H7 (cell line): ENCODE data around the gene C19orf25. TPM values are rescaled to one million over a fixed set of nuclear protein-coding genes. Genes with fewer than 3 reads are reported as not detected.

ENCODE experiments used
- DNase-seq: peaks from one replicate; pipeline ENCODE4 v3.0.0; 2012
- H3K27me3 ChIP-seq: 2 replicates; pipeline ENCODE4 v1.6.0; 2011; ENCODE audit warnings: mild to moderate bottlenecking, low read length; ENCODE audit not compliant: control insufficient read depth, insufficient read depth
- H3K36me3 ChIP-seq: replicated peaks from 2 replicates; pipeline ENCODE4 v1.5.1; 2011; ENCODE audit warnings: low read length; ENCODE audit not compliant: control insufficient read depth, insufficient read depth
- H3K4me3 ChIP-seq: 2 replicates; pipeline ENCODE4 v1.5.1; 2011; ENCODE audit warnings: low read depth, mild to moderate bottlenecking, control low read depth, low read length, moderate library complexity; ENCODE audit not compliant: insufficient read depth
- total RNA-seq: library from RNA; depleted of rRNA; stranded (reverse); fragments of >200 nt; shearing (Covaris generic); gene quantifications from 2 replicates; pipeline ENCODE4 v1.2.3, GENCODE V29; 2014

The C19orf25 gene
- total RNA-seq, 1 experiment from 2014 or later: 75.3 TPM

DNA sequence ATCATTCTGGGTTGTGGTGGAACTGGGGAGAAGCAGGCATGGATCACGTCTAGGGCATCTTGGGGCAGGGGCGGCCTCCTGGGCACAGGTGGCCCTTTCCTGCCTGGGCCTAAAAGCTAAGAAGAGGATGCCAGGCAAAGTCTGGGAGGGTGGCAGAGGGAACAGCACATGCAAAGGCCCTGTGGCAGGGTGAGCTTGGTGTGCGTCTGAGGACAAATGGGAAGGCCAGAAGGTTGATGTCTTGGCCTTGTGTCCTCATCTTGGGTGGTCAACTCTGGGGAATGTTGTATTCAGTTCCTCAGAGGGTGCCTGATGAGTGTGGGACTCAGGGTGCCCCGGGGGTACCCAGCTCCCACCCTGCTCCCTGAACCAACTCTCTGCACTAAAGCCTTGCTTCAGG lies 39.5 kb upstream of the C19orf25 start:
- H3K4me3 ChIP-seq: no peak overlapping the region
- peaks cover 11% of the 10 kb centered on the region for H3K27me3 ChIP-seq
- no peaks in the 10 kb centered on the region for H3K36me3 ChIP-seq
- no peak for DNase-seq

DNA sequence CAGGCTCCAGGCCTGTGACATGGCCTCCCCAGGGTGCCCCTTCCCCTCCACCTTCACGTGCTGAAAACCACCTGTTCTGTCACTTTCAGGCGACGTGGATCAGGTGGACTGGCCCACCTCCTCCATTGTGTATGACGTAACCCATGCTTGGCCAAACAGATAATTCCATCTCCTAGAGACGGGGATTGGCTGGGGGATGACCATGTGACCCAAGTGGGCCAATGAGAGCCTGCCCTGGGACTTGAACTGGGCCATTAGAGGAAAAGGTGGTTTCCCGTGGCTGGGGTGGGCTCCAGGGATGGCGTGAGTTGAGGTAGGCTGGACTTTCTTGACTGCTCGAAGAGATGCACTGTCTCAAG lies 37.4 kb upstream of the C19orf25 start:
- no peak for DNase-seq
- Histone ChIP-seq H3K27me3 (peaks cover 23% of the 10 kb centered on the region), H3K4me3 (no peak overlapping the region), H3K36me3 (no peaks in the 10 kb centered on the region)

DNA sequence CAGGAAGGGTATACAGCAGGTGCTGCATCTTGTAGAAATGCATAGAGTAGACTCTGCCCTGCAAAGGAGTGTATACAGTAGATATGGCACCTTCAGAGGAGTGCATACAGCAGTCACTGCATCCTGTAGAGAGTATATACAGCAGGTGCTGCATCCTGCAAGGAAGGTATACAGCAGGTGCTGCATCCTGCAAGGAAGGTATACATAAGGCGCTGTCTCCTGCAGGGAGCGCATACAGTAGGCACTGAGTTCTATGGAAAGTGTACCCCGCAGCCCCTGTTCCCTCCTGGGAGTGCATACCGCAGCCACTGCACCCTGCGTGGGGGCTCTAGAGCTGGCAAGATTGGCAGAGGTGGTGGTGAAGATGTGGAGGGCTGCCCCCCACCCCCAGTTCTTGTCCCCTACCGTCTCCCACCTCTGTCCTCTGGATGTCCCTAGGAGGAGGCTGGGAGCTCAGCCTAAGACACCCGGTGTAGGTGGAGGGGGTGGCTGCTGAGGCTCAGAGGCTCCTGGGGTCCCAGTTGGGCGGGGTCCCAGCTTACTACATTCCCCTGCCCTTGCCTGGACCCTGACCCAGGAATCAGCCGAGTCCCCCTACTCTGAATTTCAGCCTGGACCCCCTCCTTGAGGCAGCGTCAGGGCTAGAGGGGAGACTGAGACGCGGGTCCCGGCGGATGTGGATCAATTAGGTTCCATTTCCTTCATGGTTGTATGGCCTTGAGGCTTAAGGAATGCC lies 36.1 kb upstream of the C19orf25 start:
- no peak for DNase-seq
- peaks cover 31% of the 10 kb centered on the region for H3K27me3 ChIP-seq
- no peak overlapping the region for H3K4me3 ChIP-seq
- no peaks in the 10 kb centered on the region for H3K36me3 ChIP-seq

DNA sequence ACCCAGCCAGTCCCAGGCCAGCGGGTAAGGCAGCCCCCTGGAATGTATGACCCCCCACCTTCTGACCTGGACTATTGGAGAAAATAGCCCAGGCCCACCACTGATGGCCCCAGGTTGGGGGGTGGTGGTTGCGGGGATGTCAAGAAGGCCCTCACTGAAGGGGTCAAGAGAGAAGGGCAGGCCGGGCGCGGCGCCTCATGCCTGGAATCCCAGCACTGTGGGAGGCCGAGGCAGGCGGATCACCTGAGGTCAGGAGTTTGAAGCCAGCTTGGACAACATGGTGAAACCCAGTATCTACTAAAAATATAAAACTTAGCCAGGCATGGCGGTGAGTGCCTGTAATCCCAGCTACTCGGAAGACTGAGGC lies 35.3 kb upstream of the C19orf25 start:
- no peak overlapping the region for H3K4me3 ChIP-seq
- no peaks in the 10 kb centered on the region for H3K36me3 ChIP-seq
- peaks cover 38% of the 10 kb centered on the region for H3K27me3 ChIP-seq
- no peak for DNase-seq

DNA sequence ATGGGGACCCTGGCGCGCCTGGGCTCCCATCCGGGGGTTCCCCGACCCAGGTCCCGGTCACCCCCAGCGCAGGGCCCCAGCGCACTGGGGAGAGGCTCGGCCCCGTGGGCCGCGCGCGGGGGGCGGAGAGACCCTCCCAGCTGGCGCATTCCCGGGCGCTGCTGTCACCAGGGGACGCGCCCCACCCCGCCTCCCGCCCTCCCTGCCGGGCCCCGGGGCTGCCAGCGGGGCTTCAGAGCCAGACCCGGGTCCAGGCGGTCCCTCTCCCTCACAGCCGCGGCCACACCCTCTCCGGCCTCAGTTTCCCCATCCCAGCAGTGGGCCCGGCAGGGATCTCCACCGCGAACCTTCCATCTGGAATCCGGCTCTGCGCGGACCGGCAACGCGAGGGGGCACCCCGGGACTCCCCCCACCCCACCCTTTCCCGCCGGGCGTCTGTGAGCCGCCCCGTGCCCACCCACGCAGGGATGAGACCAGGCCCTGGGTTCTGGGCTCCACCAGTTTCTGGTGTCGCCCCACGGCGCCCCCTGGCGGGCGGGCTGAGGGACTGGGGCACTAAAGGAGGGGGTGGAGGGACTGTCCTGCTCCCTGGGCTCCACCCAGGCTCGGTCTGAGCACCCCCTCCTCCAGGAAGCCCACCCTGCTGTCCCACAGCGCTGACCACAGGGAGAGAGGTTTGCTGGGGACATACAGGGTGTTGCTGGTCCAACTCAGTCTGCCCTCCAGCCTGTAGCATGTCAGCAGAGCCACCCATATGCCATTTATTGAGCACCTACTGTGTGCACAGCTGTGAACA lies 34.7 kb upstream of the C19orf25 start:
- Histone ChIP-seq H3K27me3 (peaks cover 40% of the 10 kb centered on the region), H3K4me3 (peak overlapping the region; percentile 39), H3K36me3 (no peaks in the 10 kb centered on the region)
- peak; percentile 93 for DNase-seq

DNA sequence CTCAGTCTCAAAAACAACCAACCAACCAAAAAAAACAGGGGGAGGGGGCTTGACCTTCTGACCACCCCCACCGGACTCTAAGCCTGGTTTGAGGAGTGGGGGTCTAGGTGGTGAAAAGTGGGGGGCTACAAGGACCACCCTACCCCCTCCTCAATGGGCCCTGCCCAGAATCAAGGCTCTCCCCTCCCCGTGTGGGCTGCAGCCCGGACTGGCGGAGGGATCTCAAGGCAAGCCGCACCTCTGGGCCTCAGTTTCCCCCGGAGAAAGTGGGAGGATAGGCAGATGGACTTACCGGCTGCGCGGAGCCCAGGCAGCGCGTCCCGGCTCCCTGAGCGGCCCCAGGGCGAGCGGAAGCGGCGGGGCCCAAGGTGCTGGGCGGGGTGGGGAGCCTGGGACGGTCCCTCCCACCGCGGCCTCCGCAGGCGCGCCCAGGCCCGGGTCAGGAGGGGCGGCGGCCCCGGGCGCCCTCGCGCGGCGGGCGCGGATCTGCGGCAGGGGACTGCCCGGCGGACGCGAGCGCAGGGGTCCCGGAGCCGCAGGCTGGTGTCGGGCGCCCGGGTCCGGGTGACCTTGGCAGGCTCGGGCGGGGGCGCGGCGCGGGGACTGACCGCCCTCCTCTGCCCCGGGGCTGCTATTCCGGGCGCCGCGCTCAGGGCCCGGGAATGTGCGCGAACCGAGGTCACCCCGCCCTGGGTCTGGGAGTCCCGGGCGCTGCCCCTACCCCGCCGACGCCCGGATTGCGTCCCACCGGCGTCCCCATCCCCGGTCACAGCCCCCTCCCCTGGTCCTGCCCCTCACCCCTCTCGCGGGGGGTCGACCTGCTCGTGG lies 33.9 kb upstream of the C19orf25 start, which contains the start of gene ADAMTSL5:
Gene ADAMTSL5 (minus strand): TSS at position 349 of the 828 bp plus-strand sequence. CDS start 2,076 bp downstream, outside the sequence.
- peak; percentile 90 for DNase-seq
- H3K27me3 ChIP-seq: peaks cover 37% of the 10 kb centered on the region
- H3K36me3 ChIP-seq: no peaks in the 10 kb centered on the region
- peak within 1 kb of the TSS; percentile 39 for H3K4me3 ChIP-seq

DNA sequence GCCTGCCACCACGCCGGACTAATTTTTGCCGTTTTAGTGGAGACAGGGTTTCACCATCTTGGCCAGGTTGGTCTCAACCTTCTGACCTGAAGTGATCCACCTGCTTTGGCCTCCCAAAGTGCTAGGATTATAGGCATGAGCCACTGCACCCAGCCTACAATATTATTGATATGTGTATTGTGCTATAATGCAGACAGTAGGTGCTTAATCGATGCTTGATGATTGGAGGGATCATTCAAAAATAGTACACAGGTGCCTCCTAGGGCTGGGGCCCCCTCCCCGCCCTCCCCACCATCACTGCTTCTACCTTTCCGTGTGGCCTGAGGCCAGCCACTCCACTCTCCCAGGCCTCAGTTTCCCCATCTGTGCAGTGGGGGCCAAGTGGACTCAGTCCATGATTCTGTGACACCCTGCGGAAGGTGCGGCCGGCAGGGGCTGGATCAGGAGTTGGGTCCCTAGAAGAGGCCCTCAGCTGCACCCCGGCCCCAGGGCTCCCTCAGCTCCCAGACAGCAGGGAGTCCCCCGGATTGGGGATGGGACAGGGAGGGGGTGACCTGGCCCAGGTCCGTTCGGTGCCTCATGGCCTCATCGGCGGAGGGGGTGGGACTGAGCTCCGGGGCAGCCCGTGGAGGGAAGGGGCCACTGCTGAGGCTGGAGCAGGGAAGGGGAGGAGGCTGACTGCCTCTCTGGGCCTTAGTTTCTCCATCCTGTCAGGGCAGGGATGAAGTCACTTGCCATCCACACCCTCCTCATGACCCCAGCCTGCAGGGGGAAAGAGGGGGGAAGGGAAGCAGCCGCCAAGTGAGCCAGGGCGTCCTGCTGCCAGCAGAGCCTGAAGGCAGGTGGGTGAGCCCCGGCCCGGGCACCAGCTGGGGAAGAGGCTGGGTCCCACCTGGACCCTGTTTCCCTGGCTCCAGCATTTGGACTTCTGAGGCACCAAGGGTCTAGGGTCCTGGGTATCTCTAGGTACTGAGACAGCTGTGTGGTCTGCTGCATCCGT lies 32.6 kb upstream of the C19orf25 start:
- Histone ChIP-seq H3K4me3 (no peak overlapping the region), H3K36me3 (no peaks in the 10 kb centered on the region), H3K27me3 (peaks cover 37% of the 10 kb centered on the region)
- no peak for DNase-seq

DNA sequence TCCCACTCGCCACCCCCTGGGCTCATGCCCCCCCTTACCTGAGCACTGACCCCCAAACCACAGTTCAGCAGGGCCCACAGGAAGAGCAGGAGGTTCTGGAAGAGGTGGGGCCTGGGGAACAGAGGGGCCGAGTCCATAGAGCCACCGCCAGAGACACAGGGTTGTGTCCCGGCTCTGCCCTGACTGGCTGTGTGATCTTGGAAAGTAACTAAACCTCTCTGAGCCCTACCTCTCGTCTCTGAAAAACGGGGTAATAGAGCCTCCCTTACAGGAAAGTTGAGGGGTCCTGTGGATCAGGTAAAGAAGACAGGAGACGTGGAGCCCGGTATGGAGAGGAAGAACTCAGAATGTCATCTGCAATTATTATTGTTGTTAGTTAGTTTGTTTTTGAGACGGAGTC lies 31.8 kb upstream of the C19orf25 start:
- H3K36me3 ChIP-seq: no peaks in the 10 kb centered on the region
- no peak overlapping the region for H3K4me3 ChIP-seq
- H3K27me3 ChIP-seq: peaks cover 37% of the 10 kb centered on the region
- no peak for DNase-seq

DNA sequence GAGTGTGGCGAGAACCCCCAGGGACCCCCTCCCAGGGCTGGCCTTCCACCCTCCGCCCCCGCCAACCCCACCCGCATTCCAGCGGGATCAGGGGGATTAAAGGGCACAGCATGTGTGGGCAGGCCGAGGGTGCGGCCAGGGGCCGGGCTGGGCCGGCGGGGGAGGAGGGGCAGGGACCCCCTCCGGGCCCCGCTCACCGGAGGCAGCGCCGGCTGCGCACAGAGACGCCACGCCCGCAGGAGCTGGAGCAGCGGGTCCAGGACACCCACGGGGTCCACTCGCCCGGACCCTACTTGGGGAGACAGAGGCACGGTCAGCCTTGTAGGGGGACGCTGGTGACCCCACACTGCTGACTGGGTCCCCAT lies 31.4 kb upstream of the C19orf25 start:
- Histone ChIP-seq H3K36me3 (no peaks in the 10 kb centered on the region), H3K4me3 (no peak overlapping the region), H3K27me3 (peaks cover 37% of the 10 kb centered on the region)
- DNase-seq: peak; percentile 61

DNA sequence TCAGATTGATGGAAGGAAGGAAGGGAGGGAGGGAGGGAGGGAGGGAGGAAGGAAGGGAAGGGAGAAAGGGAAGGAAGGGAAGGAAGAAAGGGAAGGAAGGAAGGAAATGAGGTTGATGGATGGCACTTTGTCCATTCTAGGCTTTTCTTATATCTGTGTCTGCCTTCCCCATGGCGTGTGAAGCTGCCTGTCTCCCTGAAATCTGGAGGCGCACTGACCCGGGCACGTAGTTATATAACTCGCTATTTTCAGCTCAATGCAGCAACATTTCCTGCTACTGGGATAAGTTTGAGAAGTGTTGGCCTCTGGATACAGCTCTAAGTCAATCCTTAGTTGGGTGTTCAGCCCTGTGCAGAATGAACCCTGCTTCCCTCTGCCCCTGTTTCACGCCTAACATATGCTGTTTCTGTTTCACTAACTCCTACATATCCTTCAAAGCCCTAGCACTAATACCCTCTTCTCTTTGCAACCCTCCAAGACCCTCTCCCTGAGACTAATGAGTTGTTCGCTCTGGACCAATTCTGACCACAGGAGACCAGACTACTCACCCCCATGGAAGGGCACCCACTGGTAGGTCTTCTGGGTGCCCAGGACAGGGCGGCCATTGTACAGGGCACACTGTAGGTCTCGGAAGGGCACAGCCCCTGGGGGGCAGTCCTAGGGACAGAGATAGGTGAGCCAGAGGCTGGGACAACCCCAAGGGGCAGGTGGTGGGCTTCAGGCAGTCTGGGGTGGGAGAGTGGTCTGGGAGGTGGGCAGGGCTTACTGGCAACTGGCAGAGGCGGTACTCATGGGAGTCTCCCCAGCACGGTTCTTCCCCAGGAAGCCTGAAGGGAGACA lies 30.8 kb upstream of the C19orf25 start:
- no peak overlapping the region for H3K4me3 ChIP-seq
- no peak for DNase-seq
- peaks cover 37% of the 10 kb centered on the region for H3K27me3 ChIP-seq
- no peaks in the 10 kb centered on the region for H3K36me3 ChIP-seq

DNA sequence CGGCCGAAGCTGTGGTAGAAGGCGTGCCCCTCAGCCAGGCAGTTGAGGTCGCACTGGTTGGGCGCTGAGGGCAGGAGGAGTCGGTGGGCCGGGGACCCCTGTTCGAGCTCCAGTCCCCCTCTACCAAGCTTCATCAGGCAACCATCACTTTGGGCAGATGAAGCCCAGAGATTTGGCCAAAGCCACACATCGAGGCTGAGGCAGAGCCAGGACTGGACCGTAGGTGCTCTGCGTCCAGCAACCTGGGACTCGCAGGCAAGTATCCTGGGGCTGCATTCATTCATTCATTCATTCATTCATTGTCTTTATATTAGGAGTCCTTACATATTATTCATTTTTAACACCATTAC lies 29.5 kb upstream of the C19orf25 start:
- peak overlapping the region; percentile 31 for H3K4me3 ChIP-seq
- no peak for DNase-seq
- peaks cover 42% of the 10 kb centered on the region for H3K27me3 ChIP-seq
- H3K36me3 ChIP-seq: no peaks in the 10 kb centered on the region

DNA sequence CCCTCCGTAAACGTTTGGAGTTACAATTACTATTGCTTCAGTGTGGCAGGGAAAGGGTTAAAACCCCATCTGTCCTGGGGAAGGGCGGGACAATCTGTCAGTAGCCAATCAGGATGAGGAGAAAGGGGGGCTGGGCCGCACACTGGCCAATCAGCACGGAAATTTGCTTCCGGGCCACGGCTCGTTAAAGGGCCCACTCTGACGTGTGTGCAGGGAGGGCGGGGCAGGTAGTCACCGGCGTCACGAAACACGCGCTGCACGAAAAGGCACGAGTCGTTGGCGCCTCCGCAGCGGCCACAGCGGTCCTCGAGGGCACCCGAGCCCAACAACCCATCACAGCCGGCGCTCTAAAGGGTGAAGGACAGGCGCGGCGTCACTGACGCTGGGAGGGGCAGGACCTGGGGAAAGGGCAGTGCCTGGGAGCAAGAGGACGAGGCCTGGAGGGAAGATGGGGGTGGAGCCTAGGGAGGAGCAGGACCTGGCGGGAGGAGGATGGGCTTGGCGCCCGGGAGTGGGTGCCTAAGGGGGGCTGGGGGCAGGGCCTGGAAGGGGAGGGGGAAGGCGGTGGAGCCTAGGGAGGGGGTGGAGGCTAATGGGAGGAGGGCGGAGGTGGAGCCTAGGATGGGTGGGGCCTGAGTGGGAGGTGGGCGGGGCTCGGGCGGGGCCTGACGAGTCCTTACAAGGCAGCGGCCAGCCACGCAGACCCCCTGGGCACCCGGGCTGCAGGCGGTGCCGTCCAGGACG lies 28.9 kb upstream of the C19orf25 start:
- Histone ChIP-seq H3K36me3 (no peaks in the 10 kb centered on the region), H3K4me3 (peak overlapping the region; percentile 79), H3K27me3 (peaks cover 42% of the 10 kb centered on the region)
- DNase-seq: peak; percentile 100
